ENCODE results near the gene ACYP2.

DNA sequence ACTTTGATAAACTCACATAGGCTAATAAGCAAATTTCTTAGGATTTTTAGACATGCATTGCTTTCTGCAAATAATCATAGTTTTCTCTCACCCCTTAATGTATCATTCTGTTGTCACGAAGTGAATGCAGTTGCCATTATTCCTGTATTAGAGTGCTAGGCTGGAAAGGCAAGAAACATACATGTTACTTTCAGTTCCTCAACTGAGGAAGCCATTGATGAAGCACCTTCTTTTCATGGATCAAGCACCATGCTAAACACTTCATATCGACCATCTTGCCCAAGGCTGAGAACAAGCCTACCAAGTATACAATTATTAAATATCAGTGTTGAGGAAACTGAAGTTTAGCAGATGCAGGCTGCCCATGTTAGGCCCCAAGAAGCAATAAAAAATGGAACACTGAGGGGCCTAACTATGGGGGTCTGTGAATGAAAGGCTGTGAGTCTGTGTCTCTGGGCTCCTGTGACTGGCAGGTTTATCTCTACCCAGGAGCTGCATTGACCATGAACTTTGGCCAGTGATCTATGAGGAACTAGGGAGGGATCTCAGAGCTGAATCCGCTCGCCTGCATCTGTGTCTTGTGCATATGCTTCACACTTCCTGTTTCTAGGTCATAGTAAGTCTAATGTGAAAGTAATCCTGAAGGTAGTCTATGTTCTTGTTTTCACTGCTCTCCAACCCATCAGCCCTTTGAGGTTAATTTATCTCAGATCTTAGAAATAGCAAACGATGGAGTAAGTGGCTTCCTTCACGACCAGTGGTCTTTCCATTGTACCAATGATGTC, 156.6 kb downstream of the ACYP2 start:
- TF ChIP-seq, protein P1, sequence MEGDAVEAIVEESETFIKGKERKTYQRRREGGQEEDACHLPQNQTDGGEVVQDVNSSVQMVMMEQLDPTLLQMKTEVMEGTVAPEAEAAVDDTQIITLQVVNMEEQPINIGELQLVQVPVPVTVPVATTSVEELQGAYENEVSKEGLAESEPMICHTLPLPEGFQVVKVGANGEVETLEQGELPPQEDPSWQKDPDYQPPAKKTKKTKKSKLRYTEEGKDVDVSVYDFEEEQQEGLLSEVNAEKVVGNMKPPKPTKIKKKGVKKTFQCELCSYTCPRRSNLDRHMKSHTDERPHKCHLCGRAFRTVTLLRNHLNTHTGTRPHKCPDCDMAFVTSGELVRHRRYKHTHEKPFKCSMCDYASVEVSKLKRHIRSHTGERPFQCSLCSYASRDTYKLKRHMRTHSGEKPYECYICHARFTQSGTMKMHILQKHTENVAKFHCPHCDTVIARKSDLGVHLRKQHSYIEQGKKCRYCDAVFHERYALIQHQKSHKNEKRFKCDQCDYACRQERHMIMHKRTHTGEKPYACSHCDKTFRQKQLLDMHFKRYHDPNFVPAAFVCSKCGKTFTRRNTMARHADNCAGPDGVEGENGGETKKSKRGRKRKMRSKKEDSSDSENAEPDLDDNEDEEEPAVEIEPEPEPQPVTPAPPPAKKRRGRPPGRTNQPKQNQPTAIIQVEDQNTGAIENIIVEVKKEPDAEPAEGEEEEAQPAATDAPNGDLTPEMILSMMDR (IDR thresholded peaks at IDR 0.05): no peak
- TF ChIP-seq POLR2A (IDR thresholded peaks at IDR 0.05): no peak

Data from Peyer's patch (tissue), 4 donors.